ENCODE measurements around the gene TXNDC15. TPM values are rescaled to one million over a fixed set of nuclear protein-coding genes. Genes with fewer than 3 reads are reported as not detected.

TXNDC15 gene
- total RNA-seq, 1 experiment from 2014 or later, result 22.5 TPM

Other genes starting within 250 kb of the TXNDC15 start
- gene SAR1B, start 241.5 kb upstream of the TXNDC15 start, total RNA-seq (2014; rRNA removed; shearing (Covaris generic)), result 12.6 and 22.9 TPM in 2 replicates
- 19.7 and 27.2 TPM in 2 replicates for gene SEC24A, start 225.6 kb upstream of the TXNDC15 start, total RNA-seq (2014; rRNA removed; shearing (Covaris generic))
- 41.1 and 46.6 TPM in 2 replicates for gene CAMLG, start 135.8 kb upstream of the TXNDC15 start, total RNA-seq (2014; rRNA removed; shearing (Covaris generic))
- gene DDX46, start 115.6 kb upstream of the TXNDC15 start, total RNA-seq (2014; rRNA removed; shearing (Covaris generic)), result 27.9 and 38.6 TPM in 2 replicates
- gene C5orf24, start 28.4 kb upstream of the TXNDC15 start, total RNA-seq (2014; rRNA removed; shearing (Covaris generic)), result 15.4 and 21.0 TPM in 2 replicates
- 2.3 and 8.5 TPM in 2 replicates for gene PCBD2, start 30.8 kb downstream of the TXNDC15 start, total RNA-seq (2014; rRNA removed; shearing (Covaris generic))
- gene CATSPER3, start 93.5 kb downstream of the TXNDC15 start, total RNA-seq (2014; rRNA removed; shearing (Covaris generic)), result 0.07 TPM in 1 of 2 replicates, not detected in the other
- not detected in 2 replicates for gene PITX1, start 159.9 kb downstream of the TXNDC15 start, total RNA-seq (2014; rRNA removed; shearing (Covaris generic))

All from H7 (cell line).